Osteoblast (primary cell): ENCODE results near the gene TKT. TPM values are rescaled to one million over a fixed set of nuclear protein-coding genes. Genes with fewer than 3 reads are reported as not detected.
A peak's percentile ranks its signal among the peaks of the same experiment; 100 is the strongest.

Experiments used
- DNase-seq: peaks from one replicate; pipeline ENCODE4 v3.0.0; 2011; ENCODE audit warnings: low spot score, mixed read lengths; ENCODE audit not compliant: insufficient read length; ENCODE audit errors: missing footprints
- H2AFZ ChIP-seq: 2 replicates; pipeline ENCODE4 v1.6.0; 2011; ENCODE audit warnings: mild to moderate bottlenecking, low read length
- H3K27ac ChIP-seq: 2 replicates; pipeline ENCODE4 v1.5.1; 2011; ENCODE audit warnings: mild to moderate bottlenecking, low read depth, low read length, moderate library complexity
- H3K27me3 ChIP-seq: 2 replicates; pipeline ENCODE4 v1.6.0; 2012; ENCODE audit warnings: mild to moderate bottlenecking, control low read depth, inconsistent platforms, low read length, moderate library complexity; ENCODE audit not compliant: insufficient read depth
- H3K36me3 ChIP-seq: 2 replicates; pipeline ENCODE4 v1.5.1; 2011; ENCODE audit warnings: mild to moderate bottlenecking, low read length, control low read depth, moderate library complexity; ENCODE audit not compliant: insufficient read depth
- H3K4me1 ChIP-seq: 2 replicates; pipeline ENCODE4 v1.5.1; 2011; ENCODE audit warnings: mild to moderate bottlenecking, low read length, control low read depth, moderate library complexity; ENCODE audit not compliant: insufficient read depth
- H3K4me2 ChIP-seq: 2 replicates; pipeline ENCODE4 v1.6.0; 2011; ENCODE audit warnings: mild to moderate bottlenecking, low read length; ENCODE audit not compliant: insufficient read depth
- H3K4me3 ChIP-seq: fragments of 200-600 bp; sonication (generic); 3 replicates; pipeline ENCODE4 v1.5.1; 2012; ENCODE audit warnings: mild to moderate bottlenecking, low read length, inconsistent platforms; ENCODE audit not compliant: insufficient read depth
- H3K79me2 ChIP-seq: 2 replicates; pipeline ENCODE4 v1.6.0; 2012; ENCODE audit warnings: mild to moderate bottlenecking, low read length, control low read depth, inconsistent platforms; ENCODE audit not compliant: insufficient read depth
- H3K9me3 ChIP-seq: 2 replicates; pipeline ENCODE4 v1.5.1; 2011; ENCODE audit warnings: low read depth, low read length, control low read depth
- H4K20me1 ChIP-seq: 2 replicates; pipeline ENCODE4 v1.6.0; 2012; ENCODE audit warnings: mild to moderate bottlenecking, low read length, control low read depth; ENCODE audit not compliant: insufficient read depth
- CTCF ChIP-seq: IDR thresholded peaks from 2 replicates; pipeline ENCODE4 v1.5.1; 2011; ENCODE audit warnings: mild to moderate bottlenecking, low read depth, low read length, moderate library complexity; ENCODE audit errors: extremely low read depth
- total RNA-seq: library from RNA; depleted of rRNA; stranded (reverse); fragments of >200 nt; gene quantifications from 2 replicates; pipeline ENCODE4 v1.2.3, GENCODE V29; 2012

Gene TKT
- total RNA-seq, 1 donor: 453 TPM

- Histone ChIP-seq H3K9me3 (no peaks in the 10 kb centered on the region), H3K4me1 (peaks cover 20% of the 10 kb centered on the region), H3K27me3 (no peaks in the 10 kb centered on the region), H4K20me1 (no peaks in the 10 kb centered on the region), H3K4me2 (no peak overlapping the region), H2AFZ (no peak overlapping the region), H3K79me2 (no peaks in the 10 kb centered on the region), H3K27ac (no peak overlapping the region), H3K36me3 (peaks cover 21% of the 10 kb centered on the region), H3K4me3 (no peak overlapping the region)
- no peak for TF ChIP-seq CTCF
- no peak for DNase-seq
Observed at GRCh38 chr3:53191836-53192480, 63.9 kb downstream of the TKT start.

DNA sequence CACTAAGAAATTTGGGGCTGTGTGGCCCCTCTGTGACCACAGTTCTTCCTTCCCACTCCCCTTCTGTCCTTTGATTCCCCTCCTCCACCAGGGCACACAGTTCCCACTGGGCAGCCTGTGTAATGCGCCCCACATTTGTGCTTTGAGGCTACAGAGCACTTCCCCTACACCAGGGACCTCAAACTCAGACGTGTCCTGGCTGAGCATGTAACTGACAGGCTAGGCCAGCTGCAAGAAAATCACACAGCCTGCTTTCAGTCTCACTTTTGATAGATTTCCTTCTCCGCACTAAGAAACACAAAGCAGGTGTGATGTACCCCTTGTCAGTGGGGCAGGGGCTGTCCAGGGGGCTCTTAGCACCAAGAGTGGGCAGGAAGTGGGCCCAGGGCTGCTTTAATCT, 65.2 kb downstream of the TKT start:
- no peak for TF ChIP-seq CTCF
- Histone ChIP-seq H3K4me2 (no peak overlapping the region), H2AFZ (no peak overlapping the region), H3K79me2 (no peaks in the 10 kb centered on the region), H3K4me3 (no peak overlapping the region), H4K20me1 (no peaks in the 10 kb centered on the region), H3K27me3 (no peaks in the 10 kb centered on the region), H3K27ac (no peak overlapping the region), H3K4me1 (peaks cover 9% of the 10 kb centered on the region), H3K36me3 (peaks cover 26% of the 10 kb centered on the region), H3K9me3 (no peaks in the 10 kb centered on the region)
- DNase-seq: no peak

GRCh38 chr3:53189276-53189675, 66.5 kb downstream of the TKT start:
- H3K4me3 ChIP-seq: no peak overlapping the region

GRCh38 chr3:53188720-53189119, 67.1 kb downstream of the TKT start:
- Histone ChIP-seq H2AFZ (no peak overlapping the region), H3K4me2 (no peak overlapping the region), H4K20me1 (no peaks in the 10 kb centered on the region), H3K4me1 (no peaks in the 10 kb centered on the region), H3K27me3 (no peaks in the 10 kb centered on the region), H3K36me3 (peaks cover 26% of the 10 kb centered on the region), H3K9me3 (no peaks in the 10 kb centered on the region), H3K79me2 (no peaks in the 10 kb centered on the region), H3K4me3 (no peak overlapping the region), H3K27ac (no peak overlapping the region)
- TF ChIP-seq CTCF: no peak
- DNase-seq: peak; percentile 45

More at GRCh38 chr3:53189276-53189675, 66.5 kb downstream of the TKT start:
- Histone ChIP-seq H4K20me1 (no peaks in the 10 kb centered on the region), H3K27ac (no peak overlapping the region), H3K4me1 (peaks cover 3% of the 10 kb centered on the region), H3K36me3 (peaks cover 26% of the 10 kb centered on the region), H3K27me3 (no peaks in the 10 kb centered on the region), H2AFZ (no peak overlapping the region), H3K4me2 (no peak overlapping the region), H3K79me2 (no peaks in the 10 kb centered on the region), H3K9me3 (no peaks in the 10 kb centered on the region)
- TF ChIP-seq CTCF: no peak
- peak; percentile 47 for DNase-seq
